HepG2 (cell line): Measurements from ENCODE around the gene ADAM10. TPM values are rescaled to one million over a fixed set of nuclear protein-coding genes. Genes with fewer than 3 reads are reported as not detected.
A peak's percentile ranks its signal among the peaks of the same experiment; 100 is the strongest.

Experiments used
- ARID3A ChIP-seq: IDR thresholded peaks from 2 replicates; pipeline ENCODE4 v1.6.1; 2012; ENCODE audit warnings: low read depth, low read length, improper control_type of control experiment
- BCL6 ChIP-seq: IDR thresholded peaks from 2 replicates; pipeline ENCODE4 v1.6.1; 2016; ENCODE audit warnings: missing genetic modification reagents, missing compliant biosample characterization
- CEBPB ChIP-seq: IDR thresholded peaks from 2 replicates; pipeline ENCODE4 v1.6.1; 2011; ENCODE audit warnings: low read depth, low read length, improper control_type of control experiment, borderline replicate concordance
- CEBPG ChIP-seq: IDR thresholded peaks from 2 replicates; pipeline ENCODE4 v1.6.1; 2016
- EP300 ChIP-seq, 3 experiments: sonication (generic) in 1 of 3; formaldehyde crosslinking in 1 of 3; IDR thresholded peaks; 2 replicates each; pipeline versions ENCODE4 v1.5.1 to v1.6.1; 2011 to 2020; ENCODE audit warnings: low read depth in 2 of 3, low read length in 2 of 3, borderline replicate concordance in 1 of 3, improper control_type of control experiment in 1 of 3, mild to moderate bottlenecking in 1 of 3, missing genetic modification reagents in 1 of 3, moderate library complexity in 1 of 3
- FOXC1 ChIP-seq: sonication (generic); formaldehyde crosslinking; IDR thresholded peaks from 2 replicates; pipeline ENCODE4 v1.8.0; 2022; ENCODE audit warnings: mild to moderate bottlenecking, missing genetic modification reagents, borderline replicate concordance
- FOXP4 ChIP-seq: sonication (generic); formaldehyde crosslinking; IDR thresholded peaks from 2 replicates; pipeline ENCODE4 v1.4.0; 2020; ENCODE audit warnings: missing genetic modification reagents
- GFI1 ChIP-seq: sonication (generic); formaldehyde crosslinking; IDR thresholded peaks from 2 replicates; pipeline ENCODE4 v1.5.0; 2020; ENCODE audit warnings: missing genetic modification reagents, mild to moderate bottlenecking, borderline replicate concordance
- HMG20A ChIP-seq: IDR thresholded peaks from 2 replicates; pipeline ENCODE4 v1.6.1; 2016; ENCODE audit warnings: borderline replicate concordance
- HMGA1 ChIP-seq: sonication (generic); formaldehyde crosslinking; conservative IDR thresholded peaks from 2 replicates; pipeline ENCODE4 v1.4.0; 2020; ENCODE audit warnings: missing genetic modification reagents
- HNF4G ChIP-seq, 2 experiments: sonication (generic) in 1 of 2; formaldehyde crosslinking in 1 of 2; IDR thresholded peaks; 2 replicates each; pipeline versions ENCODE4 v1.4.0 to v1.6.1; 2011 to 2020; ENCODE audit warnings: borderline replicate concordance in 2 of 2, low read depth in 2 of 2, mild to moderate bottlenecking in 2 of 2, low read length in 1 of 2, missing genetic modification reagents in 1 of 2, moderate library complexity in 1 of 2
- HOXA3 ChIP-seq: sonication (generic); formaldehyde crosslinking; IDR thresholded peaks from 2 replicates; pipeline ENCODE4 v1.5.0; 2020; ENCODE audit warnings: missing genetic modification reagents
- NCOA2 ChIP-seq: sonication (generic); formaldehyde crosslinking; IDR thresholded peaks from 2 replicates; pipeline ENCODE4 v1.8.0; 2022; ENCODE audit warnings: inconsistent platforms
- NR2C2 ChIP-seq: sonication (generic); formaldehyde crosslinking; IDR thresholded peaks from 2 replicates; pipeline ENCODE4 v1.4.0; 2020; ENCODE audit warnings: missing genetic modification reagents, mild to moderate bottlenecking, moderate library complexity, borderline replicate concordance
- NR2F1 ChIP-seq, 2 experiments: fragments of 450-650 bp in 1 of 2; formaldehyde crosslinking in 1 of 2; IDR thresholded peaks; 2 replicates each; pipeline versions ENCODE4 v1.5.0 to v1.6.1; 2016 to 2020; ENCODE audit warnings: mild to moderate bottlenecking in 1 of 2, missing compliant biosample characterization in 1 of 2, missing genetic modification reagents in 1 of 2, moderate library complexity in 1 of 2
- NR2F2 ChIP-seq: IDR thresholded peaks from 2 replicates; pipeline ENCODE4 v1.6.1; 2012; ENCODE audit warnings: low read depth, inconsistent platforms, borderline replicate concordance
- PCBP2 ChIP-seq: fragments of 200-400 bp; formaldehyde crosslinking; optimal IDR thresholded peaks from 2 replicates; pipeline ENCODE3; 2018; ENCODE audit warnings: low read length, low read depth; ENCODE audit not compliant: poor library complexity, severe bottlenecking
- SIX1 ChIP-seq: sonication (generic); formaldehyde crosslinking; IDR thresholded peaks from 2 replicates; pipeline ENCODE4 v1.4.0; 2020; ENCODE audit warnings: missing genetic modification reagents, borderline replicate concordance
- THRA ChIP-seq: sonication (generic); formaldehyde crosslinking; IDR thresholded peaks from 2 replicates; pipeline ENCODE4 v1.4.0; 2020; ENCODE audit warnings: missing genetic modification reagents, borderline replicate concordance
- TOPORS ChIP-seq: sonication (generic); formaldehyde crosslinking; IDR thresholded peaks from 2 replicates; pipeline ENCODE4 v1.8.0; 2023; ENCODE audit warnings: mild to moderate bottlenecking, missing genetic modification reagents
- ZFAT ChIP-seq: sonication (generic); formaldehyde crosslinking; conservative IDR thresholded peaks from 2 replicates; pipeline ENCODE4 v1.8.1; 2023; ENCODE audit warnings: missing genetic modification reagents, inconsistent platforms
- ZMYM3 ChIP-seq: sonication (generic); formaldehyde crosslinking; IDR thresholded peaks from 2 replicates; pipeline ENCODE4 v1.5.1; 2020; ENCODE audit warnings: mild to moderate bottlenecking, missing genetic modification reagents
- ZNF138 ChIP-seq: sonication (generic); formaldehyde crosslinking; IDR thresholded peaks from 2 replicates; pipeline ENCODE4 v1.5.0; 2020; ENCODE audit warnings: mild to moderate bottlenecking, low read depth, missing genetic modification reagents
- ZNF253 ChIP-seq: sonication (generic); formaldehyde crosslinking; IDR thresholded peaks from 2 replicates; pipeline ENCODE4 v1.8.0; 2022; ENCODE audit warnings: mild to moderate bottlenecking, missing genetic modification reagents, borderline replicate concordance
- ZNF674 ChIP-seq: sonication (generic); formaldehyde crosslinking; IDR thresholded peaks from 2 replicates; pipeline ENCODE4 v1.5.0; 2020; ENCODE audit warnings: low read depth, mild to moderate bottlenecking, missing genetic modification reagents
- polyA plus RNA-seq, 8 experiments: library from polyadenylated mRNA; depleted of rRNA in 3 of 8; stranded (reverse) in 7 of 8; unstranded in 1 of 8; fragments of >200 nt; fragmentation: Illumina TruSeq in 4 of 8; extraction: Trizol in 4 of 8; gene quantifications; 2 replicates each; pipeline versions ENCODE4 v1.2.1 to v1.2.3, GENCODE V29; 2011 to 2016; ENCODE audit warnings: low read depth in 4 of 8, missing spikeins in 1 of 8, mixed read lengths in 1 of 8; ENCODE audit not compliant: insufficient read depth in 1 of 8
- total RNA-seq, 5 experiments: library from RNA; depleted of rRNA; stranded (reverse); fragments of >200 nt; fragmentation: Illumina TruSeq; extraction: Trizol; gene quantifications; 2 replicates each; pipeline ENCODE4 v1.2.3, GENCODE V29; 2016; ENCODE audit warnings: low read depth in 1 of 5

ADAM10 gene
- total and polyA plus RNA-seq, 2 of the 13 experiments (the other 11 are each of a cell fraction or from before 2014, with no cell fraction given), result 92.7 to 125 TPM

GRCh38 chr15:58573270-58573669 lies 176.2 kb downstream of the ADAM10 start (continued):
- TF ChIP-seq ZNF138 (CRISPR knock-in tag) (no peak), THRA (CRISPR knock-in tag) (peak; percentile 60; the same call in 1 of the 2 replicates), FOXC1 (no peak), FOXP4 (CRISPR knock-in tag) (0 out of 2 replicates have a peak, but pooled peaks have one; percentile 17), TOPORS (CRISPR knock-in tag) (no peak), ZNF674 (CRISPR knock-in tag) (no peak), ZMYM3 (CRISPR knock-in tag) (0 out of 2 replicates have a peak, but pooled peaks have one; percentile 15), CEBPB (peak; percentile 69; the same call in 1 of the 2 replicates), CEBPG (peak; percentile 85), GFI1 (CRISPR knock-in tag) (peak; percentile 48; the same call in 1 of the 2 replicates), BCL6 (CRISPR knock-in tag) (peak; percentile 39; the same call in 1 of the 2 replicates), HNF4G (IDR thresholded peaks at IDR 0.05; ENCODE audit: borderline replicate concordance, low read depth, low read length) (peak; percentile 31; the same call in 1 of the 2 replicates), HNF4G (CRISPR knock-in tag; IDR thresholded peaks at IDR 0.05; ENCODE audit: borderline replicate concordance, low read depth) (no peak), HOXA3 (CRISPR knock-in tag) (peak; percentile 28; the same call in 1 of the 2 replicates), NR2F1 (CRISPR knock-in tag; IDR thresholded peaks at IDR 0.05) (peak; percentile 66 to 91; a peak in 3 of 4 replicates), NR2F2 (peak; percentile 47; the same call in 1 of the 2 replicates), SIX1 (no peak), ZNF253 (CRISPR knock-in tag) (no peak), HMGA1 (CRISPR knock-in tag) (no peak), NR2C2 (peak; percentile 42; the same call in 1 of the 2 replicates), HMG20A (CRISPR knock-in tag) (peak; percentile 49; the same call in 1 of the 2 replicates), ZFAT (CRISPR knock-in tag) (no peak), EP300 (IDR thresholded peaks at IDR 0.05; ENCODE audit: low read depth in 2 of 2, low read length in 2 of 2) (peak in 1 of 2 experiments; percentile 58; a peak in 2 of 4 replicates), EP300 (CRISPR knock-in tag; IDR thresholded peaks at IDR 0.05; ENCODE audit: borderline replicate concordance) (no peak), NCOA2 (peak; percentile 71), ARID3A (0 out of 2 replicates have a peak, but pooled peaks have one; percentile 14), PCBP2 (no peak)
